ENCODE data around the gene CPED1.

GRCh38 chr7:121262969-121263368, 274.5 kb downstream of the CPED1 start:
- TF ChIP-seq CTCF (IDR thresholded peaks at IDR 0.05): no peak
- no peak for TF ChIP-seq EZH2 (IDR thresholded peaks at IDR 0.05)
